ENCODE measurements around the gene ZFP57.

The ZFP57 gene

GRCh38 chr6:29667158-29667557 is 13.8 kb downstream of the ZFP57 start:
- TF ChIP-seq CEBPB (IDR thresholded peaks at IDR 0.05) (no peak), EP300 (IDR thresholded peaks at IDR 0.05; ENCODE audit: borderline replicate concordance) (no peak), ZBTB7A (IDR thresholded peaks at IDR 0.05; ENCODE audit: low read depth) (no peak), MAX (IDR thresholded peaks at IDR 0.05) (no peak), TCF12 (IDR thresholded peaks at IDR 0.05; ENCODE audit: low read depth) (no peak), TAF1 (IDR thresholded peaks at IDR 0.05; ENCODE audit: low read depth) (no peak), EGR1 (IDR thresholded peaks at IDR 0.05) (no peak), FOXM1 (IDR thresholded peaks at IDR 0.05; ENCODE audit: borderline replicate concordance, low read depth) (no peak), TEAD4 (IDR thresholded peaks at IDR 0.05) (no peak), CREB1 (IDR thresholded peaks at IDR 0.05; ENCODE audit: low read depth) (no peak), USF1 (IDR thresholded peaks at IDR 0.05) (no peak), REST (IDR thresholded peaks at IDR 0.05; ENCODE audit: low read depth) (no peak), NFIC (IDR thresholded peaks at IDR 0.05) (no peak), RAD21 (IDR thresholded peaks at IDR 0.05; ENCODE audit: low read depth) (no peak), YY1 (IDR thresholded peaks at IDR 0.05; ENCODE audit: low read depth) (no peak)

- TF ChIP-seq EP300 (IDR thresholded peaks at IDR 0.05; ENCODE audit: borderline replicate concordance): no peak
- no peak for TF ChIP-seq MAX (IDR thresholded peaks at IDR 0.05)
- TF ChIP-seq ZBTB7A (IDR thresholded peaks at IDR 0.05; ENCODE audit: low read depth): no peak
- TF ChIP-seq REST (IDR thresholded peaks at IDR 0.05; ENCODE audit: low read depth): no peak
- TF ChIP-seq NFIC (IDR thresholded peaks at IDR 0.05): no peak
- TF ChIP-seq EGR1 (IDR thresholded peaks at IDR 0.05): no peak
- no peak for TF ChIP-seq YY1 (IDR thresholded peaks at IDR 0.05; ENCODE audit: low read depth)
- TF ChIP-seq CREB1 (IDR thresholded peaks at IDR 0.05; ENCODE audit: low read depth): no peak
- no peak for TF ChIP-seq TEAD4 (IDR thresholded peaks at IDR 0.05)
- TF ChIP-seq TCF12 (IDR thresholded peaks at IDR 0.05; ENCODE audit: low read depth): no peak
- no peak for TF ChIP-seq TAF1 (IDR thresholded peaks at IDR 0.05; ENCODE audit: low read depth)
- TF ChIP-seq USF1 (IDR thresholded peaks at IDR 0.05): no peak
- no peak for TF ChIP-seq FOXM1 (IDR thresholded peaks at IDR 0.05; ENCODE audit: borderline replicate concordance, low read depth)
- no peak for TF ChIP-seq RAD21 (IDR thresholded peaks at IDR 0.05; ENCODE audit: low read depth)
- no peak for TF ChIP-seq CEBPB (IDR thresholded peaks at IDR 0.05)
Observed at GRCh38 chr6:29666826-29667130, 14.2 kb downstream of the ZFP57 start.

- no peak for TF ChIP-seq RAD21 (IDR thresholded peaks at IDR 0.05; ENCODE audit: low read depth)
- TF ChIP-seq TAF1 (IDR thresholded peaks at IDR 0.05; ENCODE audit: low read depth): no peak
- no peak for TF ChIP-seq CEBPB (IDR thresholded peaks at IDR 0.05)
- no peak for TF ChIP-seq NFIC (IDR thresholded peaks at IDR 0.05)
- TF ChIP-seq FOXM1 (IDR thresholded peaks at IDR 0.05; ENCODE audit: borderline replicate concordance, low read depth): no peak
- TF ChIP-seq CREB1 (IDR thresholded peaks at IDR 0.05; ENCODE audit: low read depth): no peak
- no peak for TF ChIP-seq MAX (IDR thresholded peaks at IDR 0.05)
- TF ChIP-seq TEAD4 (IDR thresholded peaks at IDR 0.05): no peak
- TF ChIP-seq REST (IDR thresholded peaks at IDR 0.05; ENCODE audit: low read depth): no peak
- no peak for TF ChIP-seq EGR1 (IDR thresholded peaks at IDR 0.05)
- TF ChIP-seq USF1 (IDR thresholded peaks at IDR 0.05): no peak
- TF ChIP-seq EP300 (IDR thresholded peaks at IDR 0.05; ENCODE audit: borderline replicate concordance): no peak
- TF ChIP-seq YY1 (IDR thresholded peaks at IDR 0.05; ENCODE audit: low read depth): no peak
- TF ChIP-seq ZBTB7A (IDR thresholded peaks at IDR 0.05; ENCODE audit: low read depth): no peak
- TF ChIP-seq TCF12 (IDR thresholded peaks at IDR 0.05; ENCODE audit: low read depth): no peak
Observed at GRCh38 chr6:29665942-29666825, 14.8 kb downstream of the ZFP57 start.

All from Ishikawa (cell line).